Measurements from ENCODE around the gene ZFP1.

Gene ZFP1

GRCh38 chr16:75148311-75149195, at the start of gene ZFP1:
TSS of gene ZFP1 (plus strand) at chr16:75148524. CDS start at chr16:75152952, 4,428 bp downstream.
- FAIRE-seq = peak; percentile 89
- DNase-seq (ENCODE audit: insufficient read length, low spot score) = peak; percentile 82

GRCh38 chr16:75099075-75099667, 49.2 kb upstream of the ZFP1 start:
- DNase-seq (ENCODE audit: insufficient read length, low spot score) (no peak), FAIRE-seq (peak; percentile 35)

DNA sequence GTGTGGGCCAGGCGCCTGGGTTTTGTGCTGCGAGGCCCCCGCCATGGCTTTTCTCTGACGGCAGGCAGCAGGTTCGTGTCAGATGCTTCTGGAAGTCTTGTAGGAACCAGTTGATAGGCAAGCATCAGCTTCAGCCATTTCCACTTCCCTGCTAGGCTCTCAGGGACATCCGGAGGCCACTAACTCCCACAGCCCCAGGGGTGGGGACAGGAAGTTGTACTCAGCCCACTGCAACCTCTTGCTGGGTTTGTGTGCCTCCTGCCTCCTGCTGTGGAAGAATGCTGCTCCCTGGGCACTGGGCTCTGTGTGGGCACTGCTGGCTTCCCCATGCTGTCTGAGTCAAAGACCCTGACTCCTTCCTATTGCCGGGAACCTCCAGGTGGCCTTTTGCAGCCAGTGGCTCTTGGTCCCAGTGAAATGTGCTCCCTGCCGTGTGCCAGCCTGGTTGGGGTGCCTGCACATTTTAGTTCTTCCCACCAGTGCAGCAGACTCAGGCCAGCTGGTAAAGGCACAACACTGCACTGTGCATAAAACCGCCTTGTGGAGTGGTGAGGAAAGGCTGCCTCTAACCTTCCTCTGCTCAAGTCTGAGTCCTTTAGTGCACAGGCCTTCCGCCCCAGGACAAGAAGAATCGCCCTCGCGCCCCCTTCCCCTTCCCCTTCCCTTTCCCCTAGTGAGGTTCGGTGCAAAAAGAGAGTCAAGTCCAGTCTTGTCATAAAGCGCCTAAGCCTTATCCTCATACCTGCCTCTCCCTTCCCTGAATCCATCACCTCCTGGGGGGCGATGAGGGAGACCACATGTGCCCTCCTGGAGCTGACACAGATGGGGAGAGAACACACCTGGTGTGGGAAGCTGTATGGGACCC, 48.4 kb upstream of the ZFP1 start:
- FAIRE-seq (peak; percentile 83), DNase-seq (ENCODE audit: insufficient read length, low spot score) (no peak)

- no peak for FAIRE-seq
- DNase-seq (ENCODE audit: insufficient read length, low spot score) = no peak
Measured at GRCh38 chr16:75100603-75100990, 47.7 kb upstream of the ZFP1 start.

GRCh38 chr16:75101635-75102034, 46.7 kb upstream of the ZFP1 start:
- FAIRE-seq = no peak
- no peak for DNase-seq (ENCODE audit: insufficient read length, low spot score)

GRCh38 chr16:75102595-75102994, 45.7 kb upstream of the ZFP1 start:
- no peak for DNase-seq (ENCODE audit: insufficient read length, low spot score)

GRCh38 chr16:75103994-75104393, 44.3 kb upstream of the ZFP1 start:
- FAIRE-seq = no peak

More at GRCh38 chr16:75102595-75102994, 45.7 kb upstream of the ZFP1 start:
- no peak for FAIRE-seq

GRCh38 chr16:75104836-75105235, 43.5 kb upstream of the ZFP1 start:
- FAIRE-seq = no peak
- no peak for DNase-seq (ENCODE audit: insufficient read length, low spot score)

More at GRCh38 chr16:75103994-75104393, 44.3 kb upstream of the ZFP1 start:
- no peak for DNase-seq (ENCODE audit: insufficient read length, low spot score)

DNA sequence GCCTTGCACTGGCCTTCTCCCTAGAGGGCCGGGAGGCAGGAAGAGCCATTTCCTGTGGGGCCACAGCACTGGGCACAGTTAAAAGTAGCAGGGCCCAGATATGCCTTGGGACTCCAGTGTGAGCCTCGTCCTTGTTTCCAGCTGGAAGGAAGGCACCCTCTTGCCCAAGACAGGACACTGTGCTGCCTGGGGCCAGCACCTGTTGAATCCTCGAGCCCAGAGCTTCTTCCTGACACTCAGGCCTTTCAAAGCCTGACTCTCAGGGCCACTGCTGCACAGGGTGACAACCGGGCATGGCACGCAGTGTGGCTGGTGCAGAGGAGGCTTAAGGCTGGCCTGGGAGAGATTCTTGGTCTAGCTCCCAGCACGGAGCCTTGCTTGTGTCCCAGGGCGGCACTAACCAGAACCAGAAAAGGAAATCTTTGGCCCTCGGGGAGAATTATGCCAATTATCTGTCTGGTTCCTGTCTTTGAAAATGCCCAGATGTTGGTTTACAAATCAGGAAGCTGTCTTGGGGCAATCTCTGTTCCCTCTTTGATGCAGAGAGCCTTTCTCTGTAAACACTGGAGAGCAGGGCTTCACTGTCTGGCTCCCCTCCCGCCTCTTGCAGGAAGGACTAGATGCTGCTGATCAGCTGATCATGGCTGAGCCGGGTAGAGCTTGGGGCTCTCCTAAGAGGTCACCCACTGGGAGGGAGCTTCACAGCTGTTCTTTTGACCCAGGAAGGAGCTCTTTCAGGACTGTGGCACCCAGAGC, 42.8 kb upstream of the ZFP1 start:
- DNase-seq (ENCODE audit: insufficient read length, low spot score) = no peak
- FAIRE-seq = no peak

GRCh38 chr16:75106351-75107274, 41.7 kb upstream of the ZFP1 start:
- FAIRE-seq (no peak), DNase-seq (ENCODE audit: insufficient read length, low spot score) (no peak)

DNA sequence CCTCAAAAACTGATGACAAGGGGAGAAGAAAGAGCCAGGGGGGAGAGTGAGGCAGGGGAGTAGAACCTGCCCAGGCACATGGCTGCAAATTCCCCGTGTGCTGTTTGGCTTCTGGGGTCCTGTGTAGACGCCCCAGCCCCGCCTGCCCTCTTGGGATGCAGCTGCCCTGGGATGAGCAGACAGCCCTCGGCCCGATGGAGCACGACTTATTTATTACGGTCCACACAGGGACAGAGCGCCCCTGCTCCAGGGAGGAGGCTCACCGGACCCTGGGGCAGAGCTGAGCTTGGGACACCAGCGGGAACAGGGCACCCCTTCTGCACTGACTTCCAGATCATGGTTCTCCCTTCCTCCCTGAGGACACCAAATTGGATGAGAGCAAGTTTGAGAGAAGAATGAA, 40.8 kb upstream of the ZFP1 start:
- DNase-seq (ENCODE audit: insufficient read length, low spot score) (no peak), FAIRE-seq (no peak)

DNA sequence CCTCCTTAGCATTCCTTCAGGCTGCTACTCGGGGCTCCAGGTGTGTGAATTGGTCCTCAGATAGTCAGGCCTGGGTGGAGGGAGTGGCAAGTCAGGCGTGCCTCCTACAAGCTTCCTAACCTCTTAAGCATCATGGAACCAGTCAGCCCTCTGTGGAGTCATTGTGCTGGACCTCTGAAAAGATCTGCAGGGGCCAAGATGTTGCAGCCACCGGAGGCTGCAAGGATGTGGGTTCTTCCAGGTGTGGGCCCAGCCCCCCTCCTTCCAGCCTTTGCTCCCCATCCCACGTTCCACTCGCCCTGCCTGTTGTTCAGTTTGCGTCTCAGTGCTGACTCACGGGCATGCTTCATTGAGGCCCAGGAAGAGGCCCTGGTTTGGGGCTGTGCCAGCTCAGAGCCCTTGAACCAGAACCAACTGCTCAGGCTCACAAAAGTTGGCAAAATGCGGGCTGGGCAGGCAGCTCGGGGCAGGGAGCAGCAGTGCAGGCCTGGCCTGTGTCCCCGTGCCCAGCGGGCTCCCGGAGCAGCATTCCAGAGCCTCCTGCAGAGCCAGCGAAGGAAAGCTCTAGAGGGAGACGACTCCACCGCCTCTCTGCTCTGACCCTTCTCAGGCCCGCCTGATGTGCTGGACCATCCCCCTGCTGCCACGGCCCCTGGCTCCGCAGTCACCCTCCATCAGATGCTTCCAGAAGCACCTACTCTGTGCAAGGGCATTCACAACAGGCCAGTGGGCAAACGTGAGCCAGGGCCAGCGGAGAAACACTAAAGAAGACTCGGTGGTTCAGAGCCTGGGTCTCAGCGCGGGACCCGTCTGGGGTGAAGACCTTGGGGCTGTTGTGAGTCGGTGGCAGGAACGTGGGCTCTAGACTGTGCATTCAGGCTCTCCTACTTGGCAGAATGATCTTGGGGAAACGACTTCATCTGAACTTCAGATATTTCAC, 39.3 kb upstream of the ZFP1 start:
- DNase-seq (ENCODE audit: insufficient read length, low spot score) (no peak), FAIRE-seq (peak; percentile 48)

DNA sequence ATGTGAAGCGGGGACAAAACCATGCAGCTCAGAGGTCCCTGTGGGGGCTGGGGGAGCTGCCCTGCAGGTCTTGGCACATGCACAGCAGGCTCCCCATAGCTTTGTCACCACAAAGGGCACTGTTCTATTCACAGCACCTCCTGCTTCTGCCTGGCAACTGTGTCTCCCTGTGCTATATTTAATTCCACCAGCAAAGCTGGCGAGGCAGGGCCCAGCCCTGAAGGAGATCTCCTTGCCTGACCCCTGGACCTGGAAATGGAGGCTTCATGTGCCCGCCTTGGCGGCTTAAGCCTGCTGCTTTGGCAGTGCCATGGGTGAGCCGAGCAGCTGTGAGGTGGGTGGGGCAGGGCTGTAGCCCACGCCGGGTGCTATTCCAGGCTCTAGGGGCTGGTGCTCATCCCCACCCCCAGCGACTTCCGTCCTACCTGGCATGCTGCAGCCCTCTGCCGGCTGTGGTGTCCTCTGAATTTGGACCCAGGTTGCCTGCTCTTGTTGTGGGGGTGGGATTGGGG, 38.5 kb upstream of the ZFP1 start:
- FAIRE-seq = peak; percentile 39
- no peak for DNase-seq (ENCODE audit: insufficient read length, low spot score)

DNA sequence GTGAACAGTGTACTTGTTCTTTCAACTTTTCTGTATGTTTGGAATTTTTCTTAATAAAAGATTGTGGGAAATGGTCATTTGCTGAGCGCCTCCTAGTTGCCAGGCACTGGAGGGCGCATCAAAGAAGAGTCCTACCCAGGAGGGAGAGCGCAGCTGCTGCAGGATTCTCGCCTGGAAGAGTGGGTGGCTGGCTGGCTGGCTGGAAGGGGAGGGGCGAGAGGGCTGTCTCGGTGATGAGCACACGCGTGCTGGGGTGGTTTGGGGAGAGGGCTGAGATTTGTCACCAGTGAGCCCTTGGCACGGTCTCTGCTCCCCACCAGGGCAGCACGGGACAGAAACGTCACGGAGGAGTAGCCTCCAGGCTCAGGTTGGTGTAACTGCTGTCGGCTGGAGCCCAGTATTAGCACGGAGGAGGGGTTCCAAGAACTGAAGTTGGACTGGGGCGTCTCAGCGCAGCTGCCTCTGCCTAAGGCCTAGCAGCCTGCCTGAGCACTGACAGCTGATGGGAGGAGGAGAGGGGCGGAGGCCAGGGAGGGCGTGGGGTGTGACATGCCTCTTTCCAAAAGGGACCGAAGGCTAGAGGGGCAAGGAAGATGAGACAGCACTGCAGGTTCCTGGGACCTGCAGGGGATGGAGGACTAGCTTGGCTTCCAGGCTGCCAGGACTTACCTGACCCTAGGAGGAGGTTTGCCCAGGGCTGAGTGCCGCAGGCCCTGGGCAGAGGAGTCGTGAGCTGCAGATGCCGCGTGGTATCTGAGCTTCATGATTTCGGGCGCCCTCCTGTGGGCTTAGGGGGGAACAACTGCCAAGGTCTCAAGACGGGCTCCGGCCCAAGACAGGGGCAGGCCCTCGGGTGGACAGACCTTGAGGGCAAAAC, 37.4 kb upstream of the ZFP1 start:
- DNase-seq (ENCODE audit: insufficient read length, low spot score) = peak; percentile 91
- peak; percentile 92 for FAIRE-seq

- DNase-seq (ENCODE audit: insufficient read length, low spot score) = no peak
- FAIRE-seq = no peak
Measured at GRCh38 chr16:75111514-75111940, 36.8 kb upstream of the ZFP1 start.

DNA sequence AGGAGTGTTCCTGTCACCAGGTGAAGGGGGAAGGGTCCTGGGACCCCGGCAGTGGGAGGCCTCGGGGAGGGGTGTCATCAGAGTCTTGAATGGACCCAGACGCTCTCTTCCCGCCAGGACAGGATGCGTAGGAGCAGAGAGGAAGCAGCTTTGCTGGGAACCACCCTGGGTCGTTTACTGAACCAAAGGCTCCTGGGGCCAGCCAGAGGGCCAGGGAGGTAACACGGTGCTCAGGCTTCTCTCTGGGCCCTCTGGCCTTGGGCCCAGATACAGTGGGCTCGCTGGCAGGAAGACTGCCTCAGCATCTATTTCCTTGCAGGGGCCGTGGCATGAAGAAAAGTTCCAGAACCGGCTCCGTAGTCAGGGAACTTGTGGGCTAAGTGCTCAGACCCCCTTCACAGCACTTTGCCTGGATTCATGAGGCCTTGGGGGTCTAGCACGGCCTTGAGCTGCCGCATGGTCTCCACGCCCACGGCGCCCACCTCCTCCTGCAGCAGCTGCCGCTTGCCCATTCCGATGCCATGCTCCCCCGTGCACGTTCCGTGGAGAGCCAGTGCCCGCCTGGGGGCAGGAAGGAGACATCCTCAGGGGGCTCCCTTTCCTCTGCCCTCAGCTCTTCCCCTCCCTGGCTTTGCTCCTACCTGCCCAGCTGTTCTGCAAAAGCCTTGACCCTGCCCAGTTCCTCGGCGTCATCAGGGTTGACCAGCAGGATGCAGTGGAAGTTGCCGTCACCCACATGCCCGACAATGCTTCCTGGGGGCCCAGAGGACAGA, 36.2 kb upstream of the ZFP1 start:
- no peak for DNase-seq (ENCODE audit: insufficient read length, low spot score)
- FAIRE-seq = no peak

Measured in GM19239 (cell line).